Measurements from ENCODE around the gene NXN. TPM values are rescaled to one million over a fixed set of nuclear protein-coding genes. Genes with fewer than 3 reads are reported as not detected.
"Not testable (repeated sequence)": the region's sequence is repeated elsewhere in the genome, so short reads cannot be mapped to it uniquely, and the experiment has no call there.

NXN gene
- total RNA-seq, 1 donor from 2014 or later, result 0.43 TPM

GRCh38 chr17:789160-789840 is 190.3 kb downstream of the NXN start:
- H3K27ac Mint-ChIP-seq, result no peak overlapping the region
- peaks cover 7% of the 10 kb centered on the region for H3K4me1 Mint-ChIP-seq (ENCODE audit: low read depth)
- no peaks in the 10 kb centered on the region for H3K27me3 Mint-ChIP-seq (ENCODE audit: low read depth)
- DNase-seq (ENCODE audit: low spot score), result no peak
- intact Hi-C loops (cut with micrococcal nuclease), result no loop called here
- peaks cover 54% of the 10 kb centered on the region for H3K36me3 Mint-ChIP-seq (ENCODE audit: low read depth)
- no peaks in the 10 kb centered on the region for H3K9me3 Mint-ChIP-seq
- H3K4me3 Mint-ChIP-seq (ENCODE audit: low read depth), result no peak overlapping the region

DNA sequence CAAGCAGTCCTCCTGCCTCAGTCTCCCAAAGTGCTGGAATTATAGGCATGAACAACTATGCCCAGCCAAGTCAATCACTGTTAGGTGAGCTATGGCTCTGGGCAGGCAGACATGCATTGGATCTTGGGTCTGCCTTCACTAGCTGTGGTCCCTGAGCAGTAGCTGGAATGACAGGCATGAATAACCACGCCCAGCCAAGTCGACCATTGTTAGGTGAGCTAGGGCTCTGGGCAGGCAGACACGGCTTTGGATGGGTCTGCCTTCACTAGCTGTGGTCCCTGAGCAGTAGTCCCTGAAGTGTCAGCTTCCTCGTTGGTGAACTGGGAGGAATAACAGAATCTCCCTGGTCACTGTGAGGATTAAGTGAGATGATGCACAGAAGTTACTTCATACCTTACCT is 191.0 kb downstream of the NXN start:
- Mint-ChIP-seq H3K27me3 (ENCODE audit: low read depth) (no peaks in the 10 kb centered on the region), H3K4me1 (ENCODE audit: low read depth) (peaks cover 14% of the 10 kb centered on the region), H3K4me3 (ENCODE audit: low read depth) (no peak overlapping the region), H3K36me3 (ENCODE audit: low read depth) (peaks cover 58% of the 10 kb centered on the region), H3K27ac (no peak overlapping the region), H3K9me3 (no peaks in the 10 kb centered on the region)
- intact Hi-C loops (cut with micrococcal nuclease), result no loop called here
- no peak for DNase-seq (ENCODE audit: low spot score)

- Mint-ChIP-seq H3K4me1 (ENCODE audit: low read depth) (peaks cover 18% of the 10 kb centered on the region), H3K4me3 (ENCODE audit: low read depth) (no peak overlapping the region)
Measured at GRCh38 chr17:787641-788221, 191.8 kb downstream of the NXN start.

DNA sequence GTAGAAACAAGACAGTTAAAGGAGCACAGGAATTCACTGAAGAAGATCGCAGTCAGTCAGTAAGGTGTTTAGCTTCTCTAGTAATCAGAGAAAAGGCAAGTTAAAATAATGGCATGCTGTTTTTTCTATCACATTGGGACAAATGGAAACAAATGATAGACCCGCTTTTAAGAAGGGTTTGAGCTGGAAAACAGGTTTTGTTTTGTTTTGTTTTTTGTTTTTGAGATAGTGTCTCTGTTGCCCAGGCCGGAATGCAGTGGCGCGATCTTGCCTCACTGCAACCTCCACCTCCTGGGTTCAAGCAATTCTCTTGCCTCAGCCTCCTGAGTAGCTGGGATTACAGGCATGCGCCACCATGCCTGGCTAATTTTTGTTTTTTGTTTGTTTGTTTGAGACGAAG is 193.7 kb downstream of the NXN start:
- H3K4me3 Mint-ChIP-seq (ENCODE audit: low read depth); H3K27me3 Mint-ChIP-seq (ENCODE audit: low read depth); H3K27ac Mint-ChIP-seq; DNase-seq (ENCODE audit: low spot score); intact Hi-C loops (cut with micrococcal nuclease); H3K9me3 Mint-ChIP-seq: not testable (repeated sequence)
- H3K4me1 Mint-ChIP-seq (ENCODE audit: low read depth), result peaks cover 24% of the 10 kb centered on the region
- H3K36me3 Mint-ChIP-seq (ENCODE audit: low read depth), result peaks cover 46% of the 10 kb centered on the region

More at GRCh38 chr17:787641-788221, 191.8 kb downstream of the NXN start:
- no peaks in the 10 kb centered on the region for H3K27me3 Mint-ChIP-seq (ENCODE audit: low read depth)
- no peak overlapping the region for H3K27ac Mint-ChIP-seq
- intact Hi-C loops (cut with micrococcal nuclease), result no loop called here
- DNase-seq (ENCODE audit: low spot score), result no peak
- no peaks in the 10 kb centered on the region for H3K9me3 Mint-ChIP-seq
- H3K36me3 Mint-ChIP-seq (ENCODE audit: low read depth), result peaks cover 61% of the 10 kb centered on the region

DNA sequence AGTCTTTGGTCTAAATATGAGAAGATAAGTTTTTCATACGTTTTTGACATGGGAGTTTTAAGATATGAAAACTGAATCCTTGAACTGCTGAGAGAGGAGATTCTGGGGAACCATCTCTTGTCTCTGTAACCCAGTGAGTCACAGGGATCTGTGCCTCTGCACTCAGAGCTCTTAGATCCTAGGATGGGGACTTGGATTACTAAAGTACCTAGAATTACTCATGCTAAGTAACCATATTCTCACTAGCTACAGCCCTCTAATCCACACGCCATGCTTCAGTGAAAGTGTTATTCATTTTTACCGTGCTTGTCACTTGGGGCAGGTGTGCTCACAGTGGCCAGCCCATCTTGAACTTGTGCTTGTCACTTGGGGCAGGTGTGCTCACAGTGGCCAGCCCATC is 195.4 kb downstream of the NXN start:
- H3K4me3 Mint-ChIP-seq (ENCODE audit: low read depth), result peak overlapping the region; percentile 95

DNA sequence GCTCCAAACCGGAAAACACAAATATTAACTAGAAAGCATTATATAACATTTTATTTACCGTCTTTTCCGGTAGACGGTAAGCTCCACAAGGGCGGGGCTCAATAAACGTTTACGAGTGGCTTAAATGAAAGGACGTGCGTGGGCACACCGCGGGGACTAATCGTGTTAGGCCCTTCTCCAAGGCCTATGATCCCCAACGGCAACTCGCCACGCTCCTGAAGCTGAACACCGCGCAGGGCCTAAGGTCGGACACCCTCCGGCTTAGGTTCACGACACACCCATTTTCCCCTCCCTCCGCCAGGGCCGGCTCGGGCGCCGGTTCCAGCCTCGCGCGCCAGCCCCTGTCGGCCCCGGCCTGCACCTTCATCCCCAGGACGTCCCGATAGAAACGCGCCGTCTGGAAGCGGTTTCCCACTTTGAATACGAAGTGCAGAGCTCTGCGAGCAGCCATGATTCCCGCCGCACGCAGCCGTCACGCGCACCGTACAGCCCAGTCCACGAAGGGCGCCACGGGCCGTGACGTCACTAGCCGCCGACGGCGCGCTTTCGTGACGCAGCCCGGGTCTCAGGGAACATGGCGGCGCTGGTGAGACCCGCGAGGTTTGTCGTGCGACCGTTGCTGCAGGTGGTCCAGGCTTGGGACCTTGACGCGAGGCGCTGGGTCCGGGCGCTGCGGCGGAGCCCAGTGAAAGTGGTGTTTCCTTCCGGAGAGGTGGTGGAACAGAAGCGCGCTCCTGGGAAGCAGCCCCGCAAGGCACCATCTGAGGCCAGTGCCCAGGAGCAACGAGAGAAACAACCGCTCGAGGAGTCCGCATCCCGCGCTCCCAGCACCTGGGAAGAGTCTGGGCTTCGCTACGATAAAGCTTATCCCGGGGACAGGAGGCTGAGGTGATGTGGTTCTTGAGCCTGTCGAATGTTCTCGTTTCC is 197.5 kb downstream of the NXN start, which contains the start of the genes GLOD4 and MRM3:
Gene GLOD4, minus strand, starts transcription at position 476 of the 927 bp plus-strand sequence. Its CDS starts 25 bp downstream, at position 451.
Gene MRM3, plus strand, starts transcription at position 549 of the 927 bp plus-strand sequence. Its CDS starts 26 bp downstream, at position 575.
- H3K9me3 Mint-ChIP-seq, result no peaks in the 10 kb centered on the region
- peaks cover 27% of the 10 kb centered on the region for H3K4me1 Mint-ChIP-seq (ENCODE audit: low read depth)
- intact Hi-C loops (cut with micrococcal nuclease), result loop anchor here (1.0 to 2.0 kb wide), 2 partner anchors 31 to 214 kb away; no protein-coding TSS in a partner anchor
- H3K36me3 Mint-ChIP-seq (ENCODE audit: low read depth), result peaks cover 44% of the 10 kb centered on the region
- peak within 1 kb of the TSS; percentile 95 for H3K4me3 Mint-ChIP-seq (ENCODE audit: low read depth)
- peak within 1 kb of the TSS; percentile 92 for H3K27ac Mint-ChIP-seq
- DNase-seq (ENCODE audit: low spot score), result peak; percentile 92
- no peaks in the 10 kb centered on the region for H3K27me3 Mint-ChIP-seq (ENCODE audit: low read depth)

More for the DNA sequence above, 195.4 kb downstream of the NXN start:
- Mint-ChIP-seq H3K27me3 (ENCODE audit: low read depth) (no peaks in the 10 kb centered on the region), H3K36me3 (ENCODE audit: low read depth) (peaks cover 37% of the 10 kb centered on the region), H3K9me3 (no peaks in the 10 kb centered on the region), H3K27ac (peak overlapping the region; percentile 15), H3K4me1 (ENCODE audit: low read depth) (peaks cover 27% of the 10 kb centered on the region)
- no peak for DNase-seq (ENCODE audit: low spot score)
- intact Hi-C loops (cut with micrococcal nuclease), result no loop called here

GRCh38 chr17:778096-778495 is 201.5 kb downstream of the NXN start:
- Mint-ChIP-seq H3K4me1 (ENCODE audit: low read depth) (peaks cover 26% of the 10 kb centered on the region), H3K9me3 (no peaks in the 10 kb centered on the region), H3K27ac (no peak overlapping the region), H3K36me3 (ENCODE audit: low read depth) (peaks cover 62% of the 10 kb centered on the region), H3K27me3 (ENCODE audit: low read depth) (no peaks in the 10 kb centered on the region), H3K4me3 (ENCODE audit: low read depth) (no peak overlapping the region)
- no peak for DNase-seq (ENCODE audit: low spot score)
- intact Hi-C loops (cut with micrococcal nuclease), result no loop called here

DNA sequence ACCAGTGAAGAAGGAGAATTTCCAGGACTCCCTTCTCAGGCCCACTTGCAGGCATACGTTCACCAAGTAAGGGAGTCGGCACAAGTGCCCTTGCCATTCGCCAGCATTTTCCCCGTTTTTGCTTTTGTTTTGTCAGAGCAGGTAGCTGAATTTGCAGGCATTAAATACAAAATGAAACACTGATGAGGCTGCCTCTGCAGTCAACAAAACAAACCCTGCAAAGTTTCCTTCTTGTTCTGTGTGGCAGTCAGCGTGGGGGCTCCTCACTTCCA is 205.3 kb downstream of the NXN start:
- no peaks in the 10 kb centered on the region for H3K9me3 Mint-ChIP-seq
- H3K4me3 Mint-ChIP-seq (ENCODE audit: low read depth), result peak overlapping the region; percentile 41
- H3K36me3 Mint-ChIP-seq (ENCODE audit: low read depth), result peaks cover 85% of the 10 kb centered on the region

DNA sequence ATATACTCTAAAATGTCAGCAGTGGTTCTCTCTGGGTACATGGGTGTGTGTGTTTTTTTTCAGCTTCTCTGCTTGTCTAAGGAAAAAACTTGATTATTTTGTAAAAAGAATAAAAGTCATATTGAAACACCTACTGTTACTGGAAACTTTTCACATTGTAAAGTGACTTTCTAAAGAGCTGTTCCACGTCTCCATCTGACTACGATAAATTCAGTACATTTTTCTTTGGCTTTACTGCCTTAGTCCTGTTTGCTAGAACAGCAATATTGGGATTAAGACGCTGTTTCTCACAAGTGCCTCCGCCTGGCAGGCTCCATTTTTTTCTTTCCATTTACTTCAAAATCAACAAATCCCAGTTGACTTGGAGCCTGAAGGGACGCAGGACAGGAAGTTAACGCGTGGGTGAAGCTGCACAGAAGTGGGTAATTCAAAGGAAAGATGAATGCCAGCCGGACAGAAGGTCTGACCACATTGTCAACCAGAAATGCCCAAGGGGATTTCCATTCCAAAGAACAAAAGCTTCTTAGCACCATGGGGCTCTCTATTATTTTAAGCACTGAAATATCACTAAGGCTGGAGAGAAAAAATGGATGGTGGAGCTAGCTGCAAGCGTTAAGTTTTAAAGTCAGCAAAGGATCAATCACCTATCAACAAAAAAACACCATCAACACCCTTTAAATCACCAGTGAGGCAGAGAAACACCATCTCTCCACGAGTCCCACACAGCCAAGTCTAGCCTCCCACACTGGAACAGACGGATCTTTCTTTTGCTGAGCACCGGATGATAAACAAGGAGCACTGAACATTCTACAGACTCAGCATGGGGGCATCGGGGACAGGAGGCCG is 205.9 kb downstream of the NXN start:
- Mint-ChIP-seq H3K4me1 (ENCODE audit: low read depth) (peaks cover 19% of the 10 kb centered on the region), H3K27ac (peak overlapping the region; percentile 89), H3K36me3 (ENCODE audit: low read depth) (peaks cover 87% of the 10 kb centered on the region), H3K27me3 (ENCODE audit: low read depth) (no peaks in the 10 kb centered on the region), H3K4me3 (ENCODE audit: low read depth) (peak overlapping the region; percentile 41), H3K9me3 (no peaks in the 10 kb centered on the region)
- no peak for DNase-seq (ENCODE audit: low spot score)
- intact Hi-C loops (cut with micrococcal nuclease), result no loop called here

More for the DNA sequence above, 205.3 kb downstream of the NXN start:
- intact Hi-C loops (cut with micrococcal nuclease), result no loop called here
- H3K4me1 Mint-ChIP-seq (ENCODE audit: low read depth), result peaks cover 19% of the 10 kb centered on the region
- H3K27me3 Mint-ChIP-seq (ENCODE audit: low read depth), result no peaks in the 10 kb centered on the region
- no peak for DNase-seq (ENCODE audit: low spot score)
- H3K27ac Mint-ChIP-seq, result peak overlapping the region; percentile 89

- peaks cover 84% of the 10 kb centered on the region for H3K36me3 Mint-ChIP-seq (ENCODE audit: low read depth)
- H3K4me1 Mint-ChIP-seq (ENCODE audit: low read depth), result peaks cover 19% of the 10 kb centered on the region
- intact Hi-C loops (cut with micrococcal nuclease), result no loop called here
- H3K4me3 Mint-ChIP-seq (ENCODE audit: low read depth), result no peak overlapping the region
- H3K9me3 Mint-ChIP-seq, result no peaks in the 10 kb centered on the region
- no peak for DNase-seq (ENCODE audit: low spot score)
- H3K27ac Mint-ChIP-seq, result peak overlapping the region; percentile 70
- no peaks in the 10 kb centered on the region for H3K27me3 Mint-ChIP-seq (ENCODE audit: low read depth)
Measured at GRCh38 chr17:773016-773415, 206.6 kb downstream of the NXN start.

DNA sequence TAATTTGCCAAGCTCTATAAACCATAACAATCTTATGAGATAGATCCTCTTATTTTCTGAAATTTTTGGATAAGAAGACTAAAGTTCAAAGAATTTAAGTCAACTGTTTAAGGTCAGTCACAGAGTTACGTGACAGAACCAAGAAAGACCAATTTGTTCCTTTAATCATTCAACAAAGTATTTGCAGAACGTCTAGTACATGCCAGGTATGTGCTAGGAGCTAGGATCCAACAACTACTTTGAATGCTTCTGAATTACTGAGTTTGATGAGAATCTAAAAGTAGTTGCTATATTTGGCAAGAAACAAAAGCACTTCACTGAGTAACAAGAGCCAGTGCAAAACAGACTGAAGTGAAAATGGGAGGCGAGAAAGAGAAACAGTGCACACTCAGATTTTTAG is 212.5 kb downstream of the NXN start:
- DNase-seq (ENCODE audit: low spot score), result no peak
- peaks cover 58% of the 10 kb centered on the region for H3K36me3 Mint-ChIP-seq (ENCODE audit: low read depth)

DNA sequence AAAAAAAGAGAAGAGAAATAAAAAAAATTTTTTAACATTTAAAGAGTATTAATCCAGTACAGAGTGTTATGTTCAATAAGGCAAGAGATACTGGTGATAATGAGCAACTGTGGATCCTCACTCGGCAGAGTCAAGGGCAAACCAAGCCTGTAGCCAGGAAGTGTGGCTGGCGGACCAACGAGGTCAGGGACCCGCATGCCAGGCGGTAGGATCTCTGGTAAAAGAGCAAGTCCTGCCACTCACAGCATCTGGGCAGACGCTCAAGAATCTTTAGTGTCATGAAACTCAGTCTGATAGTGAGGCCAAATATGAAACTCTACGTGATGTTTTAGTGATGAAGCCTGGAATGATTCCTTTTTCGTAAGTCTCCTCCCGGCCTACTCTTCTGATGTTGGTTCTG is 219.2 kb downstream of the NXN start:
- Mint-ChIP-seq H3K9me3 (no peaks in the 10 kb centered on the region), H3K27ac (no peak overlapping the region), H3K4me1 (ENCODE audit: low read depth) (no peaks in the 10 kb centered on the region), H3K27me3 (ENCODE audit: low read depth) (no peaks in the 10 kb centered on the region), H3K36me3 (ENCODE audit: low read depth) (peaks cover 65% of the 10 kb centered on the region), H3K4me3 (ENCODE audit: low read depth) (no peak overlapping the region)
- intact Hi-C loops (cut with micrococcal nuclease), result no loop called here
- no peak for DNase-seq (ENCODE audit: low spot score)

More for the DNA sequence above, 212.5 kb downstream of the NXN start:
- Mint-ChIP-seq H3K4me1 (ENCODE audit: low read depth) (no peaks in the 10 kb centered on the region), H3K9me3 (no peaks in the 10 kb centered on the region), H3K4me3 (ENCODE audit: low read depth) (no peak overlapping the region), H3K27me3 (ENCODE audit: low read depth) (no peaks in the 10 kb centered on the region), H3K27ac (peak overlapping the region; percentile 2)
- intact Hi-C loops (cut with micrococcal nuclease), result no loop called here

Measured in activated T-helper 2 cell treated with anti-CD3 and anti-CD28 coated beads, Interferon-gamma antibody, Interleukin-2, Interleukin-4, amounts not matched to agents 10 μg/mL and 5 μg/mL and 100 μg/mL, durations not matched to agents 14 hours and 24 hours and 36 hours (primary cell).